Neural cell (in vitro differentiated cells): ENCODE data around the gene GMDS.

ENCODE experiments used
- CTCF ChIP-seq: fragments of 450-650 bp; IDR thresholded peaks from 2 replicates; pipeline ENCODE4 v1.5.1; 2014; ENCODE audit warnings: antibody characterized with exemption, mild to moderate bottlenecking, moderate library complexity; ENCODE audit not compliant: poor library complexity, severe bottlenecking
- EP300 ChIP-seq: fragments of 450-650 bp; conservative IDR thresholded peaks from 2 replicates; pipeline ENCODE4 v1.6.1; 2014; ENCODE audit warnings: antibody characterized with exemption, mild to moderate bottlenecking, moderate library complexity; ENCODE audit not compliant: poor library complexity, severe bottlenecking
- EZH2 ChIP-seq: fragments of 200-600, 300-800 bp; shearing (Covaris generic), sonication (generic); IDR thresholded peaks from 2 replicates; pipeline ENCODE4 v1.6.1; 2014; ENCODE audit warnings: antibody characterized with exemption, low read length, borderline replicate concordance, mild to moderate bottlenecking; ENCODE audit not compliant: insufficient read depth, poor library complexity, severe bottlenecking
- MXI1 ChIP-seq: fragments of 450-650 bp; conservative IDR thresholded peaks from 2 replicates; pipeline ENCODE4 v1.6.1; 2014; ENCODE audit warnings: antibody characterized with exemption, mild to moderate bottlenecking; ENCODE audit not compliant: poor library complexity, severe bottlenecking
- POLR2AphosphoS5 ChIP-seq: IDR thresholded peaks from 2 replicates; pipeline ENCODE4 v1.6.1; 2012
- REST ChIP-seq: IDR thresholded peaks from 2 replicates; pipeline ENCODE4 v1.6.1; 2012; ENCODE audit warnings: borderline replicate concordance
- SMC3 ChIP-seq: fragments of 450-650 bp; conservative IDR thresholded peaks from 2 replicates; pipeline ENCODE4 v1.6.1; 2014; ENCODE audit warnings: antibody characterized with exemption, mild to moderate bottlenecking, moderate library complexity; ENCODE audit not compliant: poor library complexity
- TAF1 ChIP-seq: IDR thresholded peaks from 2 replicates; pipeline ENCODE4 v1.6.1; 2012; ENCODE audit warnings: low read depth

DNA sequence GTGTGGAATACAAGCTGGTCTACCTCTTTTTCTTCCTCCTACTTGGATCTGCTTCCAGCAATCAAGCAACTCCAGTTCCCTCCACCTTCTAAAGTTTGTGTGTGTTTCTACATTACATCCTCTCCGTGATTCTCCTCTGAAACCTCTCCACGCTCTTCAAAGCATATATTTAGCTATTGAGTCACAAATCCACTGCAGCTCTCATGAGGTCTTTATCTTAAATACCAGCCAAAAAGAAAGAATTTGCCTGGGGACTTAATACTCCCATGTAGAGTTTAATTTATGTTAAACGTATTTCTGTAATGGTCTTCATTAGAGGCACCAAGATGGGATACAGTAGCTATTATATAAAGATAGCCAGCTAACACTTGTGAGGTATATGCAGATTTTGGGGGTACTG is 557.0 kb downstream of the GMDS start:
- no peak for TF ChIP-seq CTCF
- no peak for TF ChIP-seq MXI1
- no peak for TF ChIP-seq EP300
- no peak for TF ChIP-seq SMC3
- no peak for TF ChIP-seq EZH2
- no peak for TF ChIP-seq POLR2AphosphoS5
- TF ChIP-seq TAF1, result no peak
- no peak for TF ChIP-seq REST
